Measurements from ENCODE around the gene SASS6.
"Not testable (repeated sequence)": the region's sequence is repeated elsewhere in the genome, so short reads cannot be mapped to it uniquely, and the experiment has no call there.

Gene SASS6

DNA sequence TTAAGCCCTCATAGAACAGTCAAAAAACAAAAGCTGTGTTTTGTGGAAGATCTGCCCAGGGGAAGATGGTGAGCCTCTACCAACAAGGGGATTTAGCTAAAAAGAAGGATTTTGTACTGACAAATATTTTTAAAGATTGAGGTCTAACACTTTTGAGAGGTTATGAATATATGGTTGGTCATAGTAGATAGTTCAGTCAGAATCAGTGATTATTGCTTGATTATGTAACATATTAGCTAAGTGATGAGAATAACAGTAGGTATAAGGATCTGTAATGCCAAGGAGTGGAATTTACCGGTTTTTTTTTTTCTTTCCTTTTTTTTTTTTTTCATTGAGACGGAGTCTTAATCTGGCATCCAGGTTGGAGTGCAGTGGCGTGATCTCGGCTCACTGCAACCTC lies 79.0 kb downstream of the SASS6 start:
- in situ Hi-C loops (cut with HindIII; ENCODE audit: low pct_unique_long_range_greater_than_20kb, low sequenced_read_pairs), result no loop called here
- DNase-seq (ENCODE audit: low read depth in 1 of 2, low spot score in 1 of 2), result no peak
- no peak for TF ChIP-seq JUND (IDR thresholded peaks at IDR 0.05; ENCODE audit: low read depth)

GRCh38 chr1:100053119-100053518 lies 79.6 kb downstream of the SASS6 start:
- no peak for TF ChIP-seq JUND (IDR thresholded peaks at IDR 0.05; ENCODE audit: low read depth)
- DNase-seq (ENCODE audit: low read depth in 1 of 2, low spot score in 1 of 2), result no peak
- in situ Hi-C loops (cut with HindIII; ENCODE audit: low pct_unique_long_range_greater_than_20kb, low sequenced_read_pairs), result no loop called here

- in situ Hi-C loops (cut with HindIII; ENCODE audit: low pct_unique_long_range_greater_than_20kb, low sequenced_read_pairs), result no loop called here
- DNase-seq (ENCODE audit: low read depth in 1 of 2, low spot score in 1 of 2), result no peak
- TF ChIP-seq JUND (IDR thresholded peaks at IDR 0.05; ENCODE audit: low read depth), result no peak
Observed at GRCh38 chr1:100051893-100052292, 80.8 kb downstream of the SASS6 start.

- no peak for DNase-seq (ENCODE audit: low read depth in 1 of 2, low spot score in 1 of 2)
- in situ Hi-C loops (cut with HindIII; ENCODE audit: low pct_unique_long_range_greater_than_20kb, low sequenced_read_pairs), result no loop called here
- no peak for TF ChIP-seq JUND (IDR thresholded peaks at IDR 0.05; ENCODE audit: low read depth)
Observed at GRCh38 chr1:100051401-100051800, 81.3 kb downstream of the SASS6 start.

GRCh38 chr1:100050139-100050538 lies 82.6 kb downstream of the SASS6 start:
- no peak for DNase-seq (ENCODE audit: low read depth in 1 of 2, low spot score in 1 of 2)
- in situ Hi-C loops (cut with HindIII; ENCODE audit: low pct_unique_long_range_greater_than_20kb, low sequenced_read_pairs), result no loop called here
- no peak for TF ChIP-seq JUND (IDR thresholded peaks at IDR 0.05; ENCODE audit: low read depth)

DNA sequence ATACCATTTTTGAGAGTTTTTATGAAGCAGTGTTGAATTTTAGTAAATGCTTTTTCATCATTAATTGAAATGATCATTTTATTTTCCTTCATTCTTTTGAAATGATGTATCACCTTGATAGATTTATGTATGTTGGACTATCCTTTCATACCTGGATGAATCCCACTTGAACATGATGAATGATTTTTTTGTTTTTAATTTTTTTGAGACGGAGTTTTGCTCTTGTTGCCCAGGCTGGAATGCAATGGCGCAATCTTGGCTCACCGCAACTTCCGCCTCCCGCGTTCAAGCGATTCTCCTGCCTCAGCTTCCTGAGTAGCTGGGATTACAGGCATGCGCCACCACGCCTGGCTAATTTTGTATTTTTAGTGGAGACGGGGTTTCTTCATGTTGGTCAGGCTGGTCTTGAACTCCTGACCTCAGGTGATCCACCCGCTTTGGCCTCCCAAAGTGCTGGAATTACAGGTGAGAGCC lies 85.5 kb downstream of the SASS6 start:
- DNase-seq (ENCODE audit: low read depth in 1 of 2, low spot score in 1 of 2); in situ Hi-C loops (cut with HindIII; ENCODE audit: low pct_unique_long_range_greater_than_20kb, low sequenced_read_pairs): not testable (repeated sequence)

DNA sequence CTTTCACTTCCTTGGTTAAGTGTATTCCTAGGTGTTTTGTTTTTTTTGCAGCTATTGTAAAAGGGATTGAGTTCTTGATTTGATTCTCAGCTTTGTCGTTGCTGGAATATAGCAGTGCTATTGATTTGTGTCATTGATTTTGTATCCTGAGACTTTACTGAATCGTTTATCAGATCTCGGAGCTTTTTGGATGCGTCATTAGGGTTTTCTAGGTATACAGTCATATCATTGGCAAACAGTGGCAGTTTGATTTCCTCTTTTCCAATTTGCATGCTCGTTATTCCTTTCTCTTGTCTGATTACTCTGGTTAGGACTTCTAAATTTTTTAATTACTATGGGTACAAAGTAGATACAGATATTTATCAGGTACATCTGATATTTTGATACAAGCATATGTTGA lies 87.5 kb downstream of the SASS6 start:
- no peak for DNase-seq (ENCODE audit: low read depth in 1 of 2, low spot score in 1 of 2)
- no peak for TF ChIP-seq JUND (IDR thresholded peaks at IDR 0.05; ENCODE audit: low read depth)
- in situ Hi-C loops (cut with HindIII; ENCODE audit: low pct_unique_long_range_greater_than_20kb, low sequenced_read_pairs), result no loop called here

GRCh38 chr1:100039591-100039990 lies 93.1 kb downstream of the SASS6 start:
- in situ Hi-C loops (cut with HindIII; ENCODE audit: low pct_unique_long_range_greater_than_20kb, low sequenced_read_pairs), result no loop called here
- no peak for DNase-seq (ENCODE audit: low read depth in 1 of 2, low spot score in 1 of 2)
- no peak for TF ChIP-seq JUND (IDR thresholded peaks at IDR 0.05; ENCODE audit: low read depth)

DNA sequence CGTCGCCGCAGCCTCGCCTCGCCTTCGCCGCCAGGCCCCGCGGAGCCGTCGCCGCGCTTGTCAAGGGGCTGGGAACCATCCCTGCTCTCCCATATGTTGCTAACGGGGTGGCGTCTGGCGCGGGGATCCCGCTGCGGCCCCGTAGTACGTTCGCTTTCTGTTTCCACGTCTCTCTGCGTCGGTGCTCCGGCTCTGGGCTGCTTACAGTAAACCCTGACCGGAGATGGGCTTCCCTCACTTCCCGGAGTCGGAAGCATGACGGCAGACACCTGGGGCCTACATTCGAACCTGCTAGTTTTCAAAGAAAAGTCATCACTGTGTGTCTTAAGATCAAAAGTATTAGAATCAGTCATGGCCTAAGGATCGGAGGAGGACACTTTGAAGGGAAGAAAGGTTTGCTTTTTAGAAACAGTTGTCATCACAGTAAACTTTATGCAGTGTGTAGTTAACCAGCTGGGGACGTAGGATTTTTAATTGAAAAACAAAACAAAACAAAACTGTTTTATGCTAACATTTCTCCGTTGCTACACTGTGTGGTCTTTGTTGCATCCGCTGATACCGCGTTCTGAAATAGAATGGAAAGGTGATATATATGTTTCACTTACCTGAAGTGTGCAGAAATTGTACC lies 94.0 kb downstream of the SASS6 start:
- in situ Hi-C loops (cut with HindIII; ENCODE audit: low pct_unique_long_range_greater_than_20kb, low sequenced_read_pairs), result no loop called here
- TF ChIP-seq JUND (IDR thresholded peaks at IDR 0.05; ENCODE audit: low read depth), result no peak
- peak; percentile 15 to 53 for DNase-seq (ENCODE audit: low read depth in 1 of 2, low spot score in 1 of 2)

- in situ Hi-C loops (cut with HindIII; ENCODE audit: low pct_unique_long_range_greater_than_20kb, low sequenced_read_pairs), result no loop called here
Observed at GRCh38 chr1:100037927-100038659, 94.6 kb downstream of the SASS6 start.

GRCh38 chr1:100037656-100037926 lies 95.1 kb downstream of the SASS6 start:
- no peak for DNase-seq (ENCODE audit: low read depth in 1 of 2, low spot score in 1 of 2)
- in situ Hi-C loops (cut with HindIII; ENCODE audit: low pct_unique_long_range_greater_than_20kb, low sequenced_read_pairs), result no loop called here
- TF ChIP-seq JUND (IDR thresholded peaks at IDR 0.05; ENCODE audit: low read depth), result no peak

More at GRCh38 chr1:100037927-100038659, 94.6 kb downstream of the SASS6 start:
- no peak for TF ChIP-seq JUND (IDR thresholded peaks at IDR 0.05; ENCODE audit: low read depth)
- DNase-seq (ENCODE audit: low read depth in 1 of 2, low spot score in 1 of 2), result peak; percentile 66 to 83

DNA sequence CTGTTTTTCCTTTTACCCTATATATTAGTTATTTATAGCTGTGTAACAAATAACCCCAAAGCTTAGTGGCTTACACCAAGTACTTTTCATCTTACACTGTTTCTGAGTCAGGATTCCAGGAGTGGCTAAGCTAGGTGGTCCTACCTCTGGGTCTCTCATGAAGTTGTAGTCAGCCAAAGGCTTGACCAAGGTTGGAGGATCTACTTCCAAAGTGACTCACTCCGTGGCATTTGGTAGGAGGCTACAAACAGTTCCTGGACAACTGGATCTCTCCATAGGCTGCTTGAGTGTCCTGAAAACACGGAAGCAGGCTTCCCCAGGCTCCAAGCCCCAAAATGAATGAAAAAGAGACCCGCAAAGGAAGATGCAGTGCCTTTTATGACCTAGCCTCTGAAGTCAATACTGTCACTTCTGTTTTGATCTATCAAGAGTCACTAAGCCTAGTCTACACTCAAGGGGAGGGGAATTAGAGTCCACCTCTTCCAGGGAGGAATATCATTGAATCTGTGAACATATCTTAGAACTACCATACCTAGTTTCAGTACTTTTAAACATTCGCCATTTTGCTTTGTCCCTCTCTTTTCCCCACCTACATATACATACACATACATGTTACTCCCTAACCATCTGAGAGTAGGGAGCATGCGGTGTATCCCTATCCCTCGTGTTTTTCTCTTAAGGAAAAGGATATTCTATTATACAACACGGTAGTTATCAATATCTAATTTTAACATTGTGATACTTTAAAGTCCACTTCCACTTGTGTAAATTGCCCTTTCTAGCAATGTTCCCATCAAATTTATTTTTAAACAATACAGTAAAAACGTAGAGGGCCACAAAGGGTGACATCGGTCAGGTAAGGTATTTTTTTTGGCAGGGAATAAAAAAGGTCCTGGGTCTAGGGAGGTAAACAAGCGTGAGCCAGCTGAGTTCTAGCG lies 95.7 kb downstream of the SASS6 start:
- no peak for TF ChIP-seq JUND (IDR thresholded peaks at IDR 0.05; ENCODE audit: low read depth)
- DNase-seq (ENCODE audit: low read depth in 1 of 2, low spot score in 1 of 2), result peak in 1 of 2 experiments; percentile 5
- in situ Hi-C loops (cut with HindIII; ENCODE audit: low pct_unique_long_range_greater_than_20kb, low sequenced_read_pairs), result no loop called here

DNA sequence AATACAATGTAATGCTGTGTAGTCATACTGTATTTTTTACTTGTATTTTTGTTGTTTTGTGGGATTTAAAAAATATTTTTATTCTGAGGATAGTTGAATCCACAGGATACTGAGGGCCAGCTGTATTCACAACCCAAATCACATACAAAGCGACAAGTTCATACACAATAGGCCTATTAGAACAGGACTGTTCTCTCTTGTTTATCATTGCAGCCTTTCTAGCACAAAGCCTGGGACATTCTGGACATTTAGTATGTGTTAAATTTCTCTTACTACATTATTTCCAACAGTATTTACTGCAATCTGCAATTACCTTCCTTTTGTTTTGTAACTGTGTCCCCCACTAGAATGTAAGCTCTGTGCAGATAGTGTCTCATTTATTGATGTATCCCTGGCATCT lies 97.5 kb downstream of the SASS6 start:
- no peak for TF ChIP-seq JUND (IDR thresholded peaks at IDR 0.05; ENCODE audit: low read depth)
- no peak for DNase-seq (ENCODE audit: low read depth in 1 of 2, low spot score in 1 of 2)
- in situ Hi-C loops (cut with HindIII; ENCODE audit: low pct_unique_long_range_greater_than_20kb, low sequenced_read_pairs), result no loop called here
